Activated naive CD4-positive, alpha-beta T cell treated with anti-CD3 and anti-CD28 coated beads for 36 hours (primary cell): ENCODE data around the gene NOP56. TPM values are rescaled to one million over a fixed set of nuclear protein-coding genes. Genes with fewer than 3 reads are reported as not detected.

Source experiments
- microRNA-seq: library from miRNA; unstranded; fragments of <30 nt; microRNA quantifications from one replicate; pipeline ENCODE4 v1.2.0, GENCODE V29; 2022; ENCODE audit warnings: borderline microRNAs expressed, borderline replicate concordance
- total RNA-seq, 2 experiments: library from RNA; stranded (reverse); gene quantifications; one replicate each; pipeline ENCODE4 v1.2.3, GENCODE V29; 2021

The NOP56 gene
- total RNA-seq, 2 experiments from 2014 or later: 385 to 405 TPM

Small RNA genes lying within 50 kb of the gene (microRNA-seq; reads per million reads assigned to microRNA genes)
- 53.8 reads per million, percentile 51 among the genes with 10 or more reads in this experiment for gene MIR1292

Other genes with a start within 250 kb of the NOP56 start
- 100 to 1,000 TPM; 422 to 431 TPM for gene SNRPB, start 181.8 kb upstream of the NOP56 start, total RNA-seq
- gene ZNF343, start 143.7 kb upstream of the NOP56 start, total RNA-seq: 1 to 10 TPM; 5.3 to 5.7 TPM
- gene TMC2, start 116.1 kb upstream of the NOP56 start, total RNA-seq: not detected
- gene IDH3B, start 11.6 kb downstream of the NOP56 start, total RNA-seq: 100 to 1,000 TPM; 123 to 125 TPM
- 1 to 10 TPM; 3.2 to 3.5 TPM for gene EBF4, start 40.1 kb downstream of the NOP56 start, total RNA-seq
- 1 to 10 TPM; 2.0 to 2.2 TPM for gene CPXM1, start 148.0 kb downstream of the NOP56 start, total RNA-seq
- gene C20orf141, start 162.4 kb downstream of the NOP56 start, total RNA-seq: not detected
- not detected for gene TMEM239, start 163.7 kb downstream of the NOP56 start, total RNA-seq
- gene PCED1A, start 188.0 kb downstream of the NOP56 start, total RNA-seq: 10 to 100 TPM; 44.6 to 44.8 TPM
- gene VPS16, start 188.1 kb downstream of the NOP56 start, total RNA-seq: 10 to 100 TPM; 39.0 to 42.0 TPM
- gene PTPRA, start 220.8 kb downstream of the NOP56 start, total RNA-seq: 10 to 100 TPM; 31.7 to 32.7 TPM